Measurements from ENCODE around the gene CALML3.
"Not testable (repeated sequence)": the region's sequence is repeated elsewhere in the genome, so short reads cannot be mapped to it uniquely, and the experiment has no call there.

The CALML3 gene

DNA sequence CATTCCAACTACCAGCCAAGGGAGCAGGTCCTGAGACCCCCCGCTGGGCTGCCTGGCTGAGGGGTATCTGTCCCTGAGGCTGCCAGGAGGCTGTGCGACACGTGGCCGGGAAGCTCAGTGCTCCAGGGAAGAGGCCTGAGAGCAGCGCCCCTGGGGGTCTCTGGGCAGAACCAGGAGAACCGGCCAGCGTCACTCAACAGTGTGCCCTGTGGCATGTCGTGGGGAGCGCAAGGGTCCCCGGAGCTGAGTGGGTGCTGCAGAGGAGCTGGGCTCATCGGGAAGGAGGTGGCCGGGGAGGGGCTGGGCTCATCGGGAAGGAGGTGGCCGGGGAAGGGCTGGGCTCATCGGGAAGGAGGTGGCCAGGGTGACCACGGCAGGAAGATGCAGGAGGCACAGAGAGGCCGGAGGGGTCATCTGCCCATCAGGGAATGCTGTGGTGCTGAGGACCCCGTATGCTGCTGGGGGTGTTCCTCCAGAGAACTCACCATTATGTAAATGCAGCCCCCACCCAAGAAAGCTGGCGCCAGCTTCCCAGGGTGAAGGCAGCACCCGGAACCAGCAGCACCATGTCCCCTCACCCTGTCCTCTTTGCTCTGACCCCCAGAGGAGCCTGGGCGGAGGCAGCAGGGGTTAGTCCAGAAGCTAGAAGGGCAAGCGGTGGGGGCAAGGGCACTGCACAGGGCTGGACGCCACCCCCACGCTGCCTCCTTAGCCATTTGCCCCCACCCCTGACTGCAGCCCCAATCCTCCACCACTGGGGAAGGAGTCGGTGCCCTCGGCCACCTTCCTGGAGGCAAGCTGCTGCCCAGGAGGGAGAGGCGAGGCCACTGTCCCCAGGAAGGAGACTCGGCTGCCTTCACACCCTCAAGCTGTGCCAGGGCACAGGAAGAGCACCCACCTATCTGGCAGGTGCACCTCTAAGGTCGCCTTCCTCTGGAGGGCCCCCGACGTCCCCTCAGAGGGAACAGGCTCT lies 33.3 kb downstream of the CALML3 start:
- TF ChIP-seq, protein P1, sequence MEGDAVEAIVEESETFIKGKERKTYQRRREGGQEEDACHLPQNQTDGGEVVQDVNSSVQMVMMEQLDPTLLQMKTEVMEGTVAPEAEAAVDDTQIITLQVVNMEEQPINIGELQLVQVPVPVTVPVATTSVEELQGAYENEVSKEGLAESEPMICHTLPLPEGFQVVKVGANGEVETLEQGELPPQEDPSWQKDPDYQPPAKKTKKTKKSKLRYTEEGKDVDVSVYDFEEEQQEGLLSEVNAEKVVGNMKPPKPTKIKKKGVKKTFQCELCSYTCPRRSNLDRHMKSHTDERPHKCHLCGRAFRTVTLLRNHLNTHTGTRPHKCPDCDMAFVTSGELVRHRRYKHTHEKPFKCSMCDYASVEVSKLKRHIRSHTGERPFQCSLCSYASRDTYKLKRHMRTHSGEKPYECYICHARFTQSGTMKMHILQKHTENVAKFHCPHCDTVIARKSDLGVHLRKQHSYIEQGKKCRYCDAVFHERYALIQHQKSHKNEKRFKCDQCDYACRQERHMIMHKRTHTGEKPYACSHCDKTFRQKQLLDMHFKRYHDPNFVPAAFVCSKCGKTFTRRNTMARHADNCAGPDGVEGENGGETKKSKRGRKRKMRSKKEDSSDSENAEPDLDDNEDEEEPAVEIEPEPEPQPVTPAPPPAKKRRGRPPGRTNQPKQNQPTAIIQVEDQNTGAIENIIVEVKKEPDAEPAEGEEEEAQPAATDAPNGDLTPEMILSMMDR (IDR thresholded peaks at IDR 0.05; ENCODE audit: insufficient read depth, low read depth, low read length, missing control alignments) = no peak
- no peak overlapping the region for H3K4me3 ChIP-seq (ENCODE audit: low read length)
- no peak for DNase-seq (ENCODE audit: low read depth)

DNA sequence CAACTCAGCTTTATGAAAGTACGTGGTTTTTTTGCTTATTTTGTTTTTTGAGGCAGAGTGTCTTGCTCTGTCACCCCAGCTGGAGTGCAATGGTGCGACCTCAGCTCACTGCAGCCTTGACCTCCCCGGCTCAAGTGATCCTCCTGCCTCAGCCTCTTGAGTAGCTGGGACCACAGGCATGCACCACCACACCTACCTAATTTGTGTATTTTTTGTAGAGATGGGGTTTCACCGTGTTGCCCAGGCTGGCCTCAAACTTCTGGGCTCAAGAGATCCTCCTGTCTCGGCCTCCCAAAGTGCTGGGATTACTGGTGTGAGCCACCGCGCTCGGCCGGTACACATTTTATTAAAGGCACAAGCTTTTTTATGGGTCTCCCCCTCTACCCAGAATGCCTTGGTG lies 34.3 kb downstream of the CALML3 start:
- not testable (repeated sequence) for H3K4me3 ChIP-seq (ENCODE audit: low read length); DNase-seq (ENCODE audit: low read depth)

DNA sequence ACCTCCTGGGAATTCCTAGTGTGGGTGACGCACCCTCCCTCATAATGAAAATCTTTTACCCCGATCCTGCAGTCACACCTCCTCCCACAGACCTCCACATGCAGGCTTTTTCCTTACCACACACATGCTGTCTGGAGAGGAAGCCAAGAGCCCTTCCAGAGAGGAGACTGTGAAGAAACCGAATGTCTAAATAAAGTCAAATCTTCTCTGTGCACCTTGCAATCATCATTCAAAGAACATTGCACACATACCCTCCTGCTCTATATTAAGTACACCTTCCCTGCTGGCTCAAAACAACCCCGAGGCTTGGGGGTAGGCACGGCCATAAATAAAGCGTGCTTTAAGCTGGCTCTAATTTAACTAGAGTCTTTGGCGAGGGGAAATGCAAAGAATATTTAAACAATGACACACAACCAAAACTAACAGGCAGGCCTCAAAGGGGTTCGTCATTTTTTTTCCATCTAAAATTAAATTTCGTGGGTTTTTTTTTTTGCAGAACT lies 34.9 kb downstream of the CALML3 start:
- TF ChIP-seq, protein P1 (IDR thresholded peaks at IDR 0.05; ENCODE audit: insufficient read depth, low read depth, low read length, missing control alignments) = no peak
- H3K4me3 ChIP-seq (ENCODE audit: low read length) = no peak overlapping the region
- DNase-seq (ENCODE audit: low read depth) = no peak

DNA sequence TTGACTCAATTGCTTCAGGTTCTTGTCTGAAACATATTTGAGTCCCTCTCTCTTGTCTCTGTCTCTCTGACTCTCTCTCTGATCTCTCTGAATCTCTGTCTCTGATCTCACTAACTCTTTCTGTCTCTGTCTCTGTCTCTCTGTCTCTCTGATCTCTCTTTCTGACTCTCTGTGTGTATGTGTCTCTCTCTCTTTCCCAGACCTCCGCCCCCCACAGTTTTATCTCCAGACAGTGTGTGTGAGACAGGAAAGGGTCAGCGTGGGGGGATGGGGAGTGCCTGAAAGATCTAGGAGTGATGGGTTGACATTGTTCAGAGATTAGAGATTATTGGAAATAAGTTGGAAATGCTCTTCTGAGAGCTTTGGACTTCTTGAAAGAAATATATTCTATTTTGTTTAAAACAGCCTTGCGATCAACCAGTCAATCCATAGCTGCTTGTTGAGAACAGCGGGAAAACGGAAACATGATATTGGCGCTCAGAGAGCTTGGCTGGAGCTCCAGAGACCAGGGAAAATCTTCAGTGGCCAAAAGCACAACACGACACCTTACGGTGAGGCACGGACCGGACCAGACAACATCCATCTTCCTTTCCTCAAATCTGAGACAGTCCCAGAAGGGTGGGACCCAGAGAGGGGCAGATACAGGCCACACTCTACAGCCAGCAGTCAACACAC lies 35.5 kb downstream of the CALML3 start:
- no peak for DNase-seq (ENCODE audit: low read depth)
- no peak overlapping the region for H3K4me3 ChIP-seq (ENCODE audit: low read length)
- TF ChIP-seq, protein P1 (IDR thresholded peaks at IDR 0.05; ENCODE audit: insufficient read depth, low read depth, low read length, missing control alignments) = no peak

DNA sequence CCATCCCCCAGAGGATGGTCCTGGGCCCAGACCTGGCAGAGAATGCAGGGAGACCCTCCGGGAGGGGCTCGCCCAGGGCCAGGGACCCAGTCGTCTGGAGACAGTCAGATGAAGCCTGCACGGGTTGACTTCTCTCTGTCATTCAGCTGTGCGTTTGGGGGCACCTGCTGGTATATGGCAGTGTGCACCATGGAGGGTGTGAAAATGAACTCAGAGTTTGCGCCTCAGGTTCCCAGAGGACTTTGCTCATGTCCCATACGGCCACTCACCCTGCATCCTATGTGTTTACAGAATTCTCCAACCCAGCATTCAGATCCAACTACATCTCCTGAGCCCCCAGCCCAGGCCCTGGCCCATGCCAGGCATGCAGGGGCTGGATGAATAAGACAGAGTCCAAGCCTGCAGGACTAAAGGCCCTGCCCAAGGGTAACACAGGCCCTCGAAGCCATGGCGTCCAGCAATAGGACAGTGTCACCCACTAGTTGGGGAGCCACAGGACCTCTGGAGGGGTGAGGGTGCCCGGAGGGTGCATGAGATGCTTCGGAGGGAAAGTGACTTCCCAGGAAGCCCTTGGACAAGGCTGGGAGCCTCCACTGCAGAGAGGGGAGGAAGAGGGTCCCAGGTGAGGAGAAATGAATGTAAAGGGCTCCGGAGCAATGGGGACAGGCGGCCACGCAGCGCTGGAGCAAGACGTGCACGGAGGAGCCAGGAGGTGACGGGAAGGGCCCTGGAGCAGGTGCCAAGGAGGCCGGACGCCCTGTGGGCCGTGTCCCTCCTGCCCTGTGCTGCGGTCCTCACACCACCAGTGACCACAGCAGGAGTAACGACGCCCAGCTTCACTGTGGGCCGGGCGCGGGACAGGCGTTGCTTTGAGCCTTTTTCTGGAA lies 36.3 kb downstream of the CALML3 start:
- H3K4me3 ChIP-seq (ENCODE audit: low read length) = no peak overlapping the region
- DNase-seq (ENCODE audit: low read depth) = no peak
- TF ChIP-seq, protein P1 (IDR thresholded peaks at IDR 0.05; ENCODE audit: insufficient read depth, low read depth, low read length, missing control alignments) = no peak

DNA sequence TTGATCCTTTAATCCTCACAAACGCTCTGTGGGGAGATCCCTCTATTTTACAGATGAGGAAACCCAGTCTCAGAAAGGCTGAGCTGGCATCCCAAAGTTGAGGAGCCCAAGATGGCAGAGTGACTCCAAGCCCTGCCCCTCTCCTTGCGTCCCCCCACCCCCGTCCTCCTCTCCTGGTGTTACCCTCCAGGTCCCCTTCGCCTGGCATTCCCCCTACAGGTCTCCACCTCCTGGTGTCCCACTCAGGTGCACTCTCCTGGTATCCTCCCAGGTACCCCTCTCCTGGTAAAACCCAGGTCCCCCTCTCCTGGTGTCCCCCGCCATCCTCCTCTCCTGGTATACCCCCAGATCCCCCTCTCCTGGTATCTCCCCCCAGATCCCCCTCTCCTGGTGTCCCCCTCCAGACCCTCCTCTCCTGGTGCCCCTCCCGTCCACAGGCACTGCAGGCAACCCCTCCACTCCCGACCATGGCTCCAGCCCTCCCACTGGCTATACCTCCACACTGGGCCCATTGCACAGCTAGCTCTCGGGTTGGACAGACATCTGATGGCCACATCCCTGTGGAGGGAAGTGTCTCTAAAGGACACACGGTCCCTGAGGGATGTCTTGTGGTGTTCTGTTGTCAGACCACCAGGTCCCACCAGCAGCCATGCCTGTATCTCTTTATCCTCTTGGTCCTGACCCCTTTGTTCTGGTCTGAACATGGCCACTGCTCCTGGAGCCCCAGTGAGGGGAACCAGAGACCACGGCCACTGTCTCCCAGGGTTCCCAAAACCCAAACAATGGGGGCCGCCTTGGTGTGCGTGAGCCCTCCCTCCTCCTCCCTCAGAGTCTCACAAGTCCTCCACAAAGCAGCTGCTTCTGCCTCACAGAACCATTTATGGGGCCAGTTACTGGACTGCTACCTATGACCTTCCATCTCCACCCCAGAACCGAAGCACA lies 37.2 kb downstream of the CALML3 start:
- TF ChIP-seq, protein P1 (IDR thresholded peaks at IDR 0.05; ENCODE audit: insufficient read depth, low read depth, low read length, missing control alignments) = no peak

More for the DNA sequence above, 37.2 kb downstream of the CALML3 start:
- no peak overlapping the region for H3K4me3 ChIP-seq (ENCODE audit: low read length)
- no peak for DNase-seq (ENCODE audit: low read depth)
